ENCODE data around the gene RAB3GAP1. TPM values are rescaled to one million over a fixed set of nuclear protein-coding genes. Genes with fewer than 3 reads are reported as not detected.

RAB3GAP1 gene
- total RNA-seq, 1 donor from 2014 or later, result 32.0 TPM

DNA sequence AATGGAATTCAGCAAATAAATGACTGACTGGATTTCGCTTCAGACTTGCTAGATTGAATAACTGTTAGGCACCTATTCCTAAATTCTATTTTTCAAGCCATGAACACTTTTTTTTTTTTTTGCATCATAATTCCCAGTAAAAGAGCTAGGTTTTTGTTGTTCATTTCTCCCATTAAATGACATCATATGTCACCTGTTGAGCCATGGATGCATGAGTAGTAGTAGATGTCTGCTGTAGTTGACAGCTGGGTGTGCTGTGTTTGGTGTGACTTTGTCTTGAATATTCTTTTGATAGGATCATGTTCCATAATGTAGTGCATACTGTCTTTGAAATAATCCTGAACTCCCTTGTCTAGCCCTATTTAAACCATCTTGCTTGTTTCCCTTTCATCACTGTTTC lies 115.2 kb downstream of the RAB3GAP1 start:
- Mint-ChIP-seq H3K36me3 (peaks cover 38% of the 10 kb centered on the region), H3K9me3 (no peaks in the 10 kb centered on the region), H3K4me1 (ENCODE audit: unreplicated experiment) (no peaks in the 10 kb centered on the region), H3K27me3 (no peaks in the 10 kb centered on the region), H3K27ac (no peak overlapping the region), H3K4me3 (no peak overlapping the region)
- no peak for TF ChIP-seq CTCF (conservative IDR thresholded peaks at IDR 0.05)
- no peak for DNase-seq (ENCODE audit: extremely low spot score, unreplicated experiment)

DNA sequence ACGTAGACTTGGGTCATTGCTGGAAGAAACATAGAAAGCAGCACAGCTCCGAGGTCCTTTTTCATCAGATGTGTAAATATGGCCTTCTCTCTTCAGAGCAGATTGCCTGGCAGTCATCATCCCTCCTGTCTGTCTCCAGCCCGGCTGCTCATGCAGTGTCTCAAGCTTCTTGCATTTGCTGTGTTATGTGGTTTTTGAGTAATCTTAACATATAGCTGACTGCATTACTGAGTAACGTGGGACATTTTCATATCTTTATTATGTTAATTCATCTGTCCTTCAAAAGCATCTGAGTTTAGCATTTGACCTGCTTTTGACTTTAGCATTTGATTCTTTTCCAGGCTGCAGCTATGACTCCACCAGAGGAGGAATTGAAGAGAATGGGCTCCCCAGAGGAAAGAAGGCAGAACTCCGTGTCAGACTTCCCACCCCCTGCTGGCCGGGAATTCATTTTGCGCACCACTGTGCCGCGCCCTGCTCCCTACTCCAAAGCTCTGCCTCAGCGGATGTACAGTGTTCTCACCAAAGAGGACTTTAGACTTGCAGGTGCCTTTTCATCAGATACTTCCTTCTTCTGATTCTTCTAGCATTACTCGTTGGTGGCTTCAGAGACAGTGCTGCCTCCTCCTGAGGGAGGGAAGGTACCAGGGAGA lies 116.2 kb downstream of the RAB3GAP1 start:
- TF ChIP-seq CTCF (conservative IDR thresholded peaks at IDR 0.05), result no peak
- Mint-ChIP-seq H3K27me3 (no peaks in the 10 kb centered on the region), H3K9me3 (no peaks in the 10 kb centered on the region), H3K4me3 (no peak overlapping the region), H3K27ac (no peak overlapping the region), H3K36me3 (peaks cover 46% of the 10 kb centered on the region), H3K4me1 (ENCODE audit: unreplicated experiment) (no peaks in the 10 kb centered on the region)
- no peak for DNase-seq (ENCODE audit: extremely low spot score, unreplicated experiment)

- no peak overlapping the region for H3K27ac Mint-ChIP-seq
- H3K4me1 Mint-ChIP-seq (ENCODE audit: unreplicated experiment), result no peaks in the 10 kb centered on the region
- H3K4me3 Mint-ChIP-seq, result no peak overlapping the region
- no peak for DNase-seq (ENCODE audit: extremely low spot score, unreplicated experiment)
- no peak for TF ChIP-seq CTCF (conservative IDR thresholded peaks at IDR 0.05)
- H3K36me3 Mint-ChIP-seq, result peaks cover 44% of the 10 kb centered on the region
- H3K9me3 Mint-ChIP-seq, result no peaks in the 10 kb centered on the region
- no peaks in the 10 kb centered on the region for H3K27me3 Mint-ChIP-seq
Measured at GRCh38 chr2:135169900-135170753, 118.0 kb downstream of the RAB3GAP1 start.

DNA sequence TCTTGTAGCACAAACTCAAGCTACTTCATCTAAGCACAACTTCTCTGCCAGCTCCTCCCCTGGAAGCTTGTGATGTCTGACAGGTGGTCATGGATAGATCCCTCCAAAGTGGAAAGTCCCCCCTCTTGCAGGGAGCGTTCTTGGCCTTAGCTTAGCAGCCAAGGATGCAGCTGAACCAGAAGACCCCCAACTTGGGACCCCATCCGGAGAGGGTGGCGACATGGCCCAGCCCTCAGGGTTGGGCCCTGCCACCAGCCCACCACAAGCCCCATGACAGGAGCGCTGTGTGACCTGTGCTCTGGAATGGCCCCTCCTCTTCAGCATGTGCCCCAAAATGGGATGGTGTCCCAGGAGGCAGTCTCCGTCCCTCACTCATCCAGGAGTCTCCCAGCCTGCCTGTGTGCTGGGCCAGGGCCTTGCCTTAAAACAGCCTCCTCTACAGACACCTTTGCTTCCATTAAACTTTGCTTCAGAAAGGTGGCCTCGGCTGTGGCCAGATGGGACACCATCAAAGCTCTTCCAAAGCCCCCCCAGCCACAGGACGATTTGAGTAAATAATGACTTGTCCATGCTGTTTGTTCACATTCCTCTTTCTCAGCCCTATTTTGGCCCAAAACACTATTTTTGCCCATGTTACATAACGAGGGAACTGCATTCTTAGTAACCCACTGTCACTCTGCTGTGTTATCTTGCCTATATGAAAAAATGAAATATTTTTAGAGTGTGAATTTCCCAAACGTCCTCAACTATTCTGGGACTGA lies 122.1 kb downstream of the RAB3GAP1 start:
- no peak for TF ChIP-seq CTCF (conservative IDR thresholded peaks at IDR 0.05)
- H3K27ac Mint-ChIP-seq, result no peak overlapping the region
- no peak for DNase-seq (ENCODE audit: extremely low spot score, unreplicated experiment)
- no peaks in the 10 kb centered on the region for H3K27me3 Mint-ChIP-seq
- peaks cover 7% of the 10 kb centered on the region for H3K9me3 Mint-ChIP-seq
- H3K4me1 Mint-ChIP-seq (ENCODE audit: unreplicated experiment), result no peaks in the 10 kb centered on the region
- peaks cover 47% of the 10 kb centered on the region for H3K36me3 Mint-ChIP-seq
- H3K4me3 Mint-ChIP-seq, result no peak overlapping the region

- Mint-ChIP-seq H3K4me1 (ENCODE audit: unreplicated experiment) (no peaks in the 10 kb centered on the region), H3K9me3 (peaks cover 7% of the 10 kb centered on the region), H3K27me3 (no peaks in the 10 kb centered on the region), H3K36me3 (peaks cover 43% of the 10 kb centered on the region), H3K27ac (no peak overlapping the region), H3K4me3 (no peak overlapping the region)
- DNase-seq (ENCODE audit: extremely low spot score, unreplicated experiment), result no peak
- TF ChIP-seq CTCF (conservative IDR thresholded peaks at IDR 0.05), result no peak
Measured at GRCh38 chr2:135174810-135175093, 122.7 kb downstream of the RAB3GAP1 start.
